Erythroblast (primary cell): ENCODE measurements around the gene TEX2.
"Not testable (repeated sequence)": the region's sequence is repeated elsewhere in the genome, so short reads cannot be mapped to it uniquely, and the experiment has no call there.

ENCODE experiments used
- DNase-seq, 2 experiments: peaks; one replicate each; lab custom pipeline; 2025; lab: John Stamatoyannopoulos, UW
- GATA1 ChIP-seq: IDR thresholded peaks from 2 replicates; pipeline ENCODE4 v1.6.1; 2011; ENCODE audit warnings: low read depth, mild to moderate bottlenecking, control low read depth, low read length, moderate library complexity
- POLR2A ChIP-seq: IDR thresholded peaks from 2 replicates; pipeline ENCODE4 v1.6.1; 2011; ENCODE audit warnings: mild to moderate bottlenecking, low read length

TEX2 gene

DNA sequence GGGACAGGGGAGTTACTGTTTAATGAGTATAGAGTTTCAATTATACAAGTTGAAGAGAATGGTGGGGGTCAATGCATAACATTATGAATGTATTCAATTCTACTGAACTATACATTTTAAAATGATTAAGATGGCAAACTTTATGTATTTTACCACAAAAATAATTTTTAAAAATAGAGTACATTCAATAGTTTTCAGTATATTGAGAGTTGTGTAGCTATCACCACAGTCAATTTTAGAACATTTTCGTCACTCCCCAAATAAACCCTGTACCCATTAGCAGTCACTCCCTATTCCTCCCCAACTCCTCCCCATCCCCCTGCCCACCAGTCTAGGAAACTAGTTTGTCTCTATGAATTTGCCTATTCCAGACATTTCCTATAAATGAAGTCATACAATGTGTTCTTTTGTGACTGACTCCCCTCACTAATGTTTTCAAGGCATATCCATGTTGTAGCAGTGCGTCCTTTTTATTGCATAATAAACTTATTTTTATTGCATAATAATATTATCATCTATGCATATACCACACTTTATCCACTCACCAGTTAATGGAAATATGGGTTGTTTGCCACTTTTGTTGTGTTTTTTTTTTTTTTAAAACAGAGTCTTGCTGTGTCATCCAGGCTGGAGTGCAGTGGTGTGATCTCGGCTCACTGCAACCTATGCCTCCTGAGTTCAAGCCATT is 80.6 kb downstream of the TEX2 start:
- no peak for DNase-seq
- no peak for TF ChIP-seq POLR2A
- TF ChIP-seq GATA1, result no peak

DNA sequence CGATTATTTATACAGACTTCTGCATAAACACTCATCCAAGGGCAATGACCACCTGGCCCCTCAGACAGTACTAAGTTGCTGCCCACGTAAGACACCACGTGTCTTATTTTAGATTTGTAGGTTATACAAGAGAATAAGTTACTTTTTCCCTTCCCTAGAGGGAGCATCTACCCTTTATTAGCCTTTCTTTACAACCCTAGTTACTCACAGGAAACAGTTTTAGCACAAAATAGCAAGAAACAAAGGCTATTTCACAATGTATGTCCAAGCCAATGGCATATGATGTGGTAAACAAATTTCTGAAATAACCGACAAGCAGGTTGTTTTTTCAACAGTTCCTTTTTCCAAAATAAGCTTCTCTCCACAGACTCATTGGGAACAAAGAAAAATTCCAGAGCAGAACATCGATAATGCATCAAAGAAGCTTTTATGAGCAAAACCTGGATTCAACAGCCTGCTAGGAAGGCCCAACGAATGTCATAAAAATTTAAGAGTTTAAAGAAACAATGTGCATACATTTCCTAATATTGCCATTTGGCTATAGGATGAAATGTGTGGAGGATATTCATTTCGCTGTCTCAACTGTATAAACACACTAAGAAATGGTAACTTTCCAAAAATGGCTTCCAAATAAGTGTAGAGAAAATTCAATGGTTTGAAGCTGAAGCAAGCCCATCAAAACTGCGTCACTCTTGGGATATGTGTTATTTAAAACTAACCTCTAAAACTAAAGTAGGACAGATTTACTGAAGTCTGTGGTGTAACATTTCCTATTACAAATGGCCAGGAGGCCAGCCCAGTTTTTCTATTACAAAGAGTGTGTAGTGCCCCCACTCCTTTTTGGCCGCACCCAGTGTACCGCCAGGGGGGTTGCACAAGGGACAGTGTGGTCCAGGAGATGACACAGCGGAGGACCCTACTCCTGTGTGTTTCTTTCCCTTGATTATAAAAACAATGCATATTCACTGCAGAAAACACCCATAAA is 82.7 kb downstream of the TEX2 start:
- no peak for DNase-seq
- TF ChIP-seq POLR2A (no peak), GATA1 (no peak)

DNA sequence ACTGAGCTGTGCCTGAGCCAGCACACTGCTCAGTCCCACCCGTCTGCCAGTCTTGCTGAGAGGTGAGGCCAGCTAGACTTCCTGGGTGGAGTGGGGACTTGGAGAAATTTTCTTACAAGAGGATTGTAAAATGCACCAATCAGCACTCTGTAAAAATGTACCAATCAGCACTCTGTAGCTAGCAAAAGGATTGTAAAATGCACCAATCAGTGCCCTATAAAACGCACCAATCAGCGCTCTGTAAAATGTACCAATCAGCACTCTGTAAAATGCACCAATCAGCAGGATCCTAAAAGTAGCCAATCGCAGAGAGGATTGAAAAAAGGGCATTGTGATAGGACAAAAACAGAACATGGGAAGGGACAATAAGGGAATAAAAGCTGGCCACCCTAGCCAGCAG is 84.0 kb downstream of the TEX2 start:
- DNase-seq, result not testable (repeated sequence)

DNA sequence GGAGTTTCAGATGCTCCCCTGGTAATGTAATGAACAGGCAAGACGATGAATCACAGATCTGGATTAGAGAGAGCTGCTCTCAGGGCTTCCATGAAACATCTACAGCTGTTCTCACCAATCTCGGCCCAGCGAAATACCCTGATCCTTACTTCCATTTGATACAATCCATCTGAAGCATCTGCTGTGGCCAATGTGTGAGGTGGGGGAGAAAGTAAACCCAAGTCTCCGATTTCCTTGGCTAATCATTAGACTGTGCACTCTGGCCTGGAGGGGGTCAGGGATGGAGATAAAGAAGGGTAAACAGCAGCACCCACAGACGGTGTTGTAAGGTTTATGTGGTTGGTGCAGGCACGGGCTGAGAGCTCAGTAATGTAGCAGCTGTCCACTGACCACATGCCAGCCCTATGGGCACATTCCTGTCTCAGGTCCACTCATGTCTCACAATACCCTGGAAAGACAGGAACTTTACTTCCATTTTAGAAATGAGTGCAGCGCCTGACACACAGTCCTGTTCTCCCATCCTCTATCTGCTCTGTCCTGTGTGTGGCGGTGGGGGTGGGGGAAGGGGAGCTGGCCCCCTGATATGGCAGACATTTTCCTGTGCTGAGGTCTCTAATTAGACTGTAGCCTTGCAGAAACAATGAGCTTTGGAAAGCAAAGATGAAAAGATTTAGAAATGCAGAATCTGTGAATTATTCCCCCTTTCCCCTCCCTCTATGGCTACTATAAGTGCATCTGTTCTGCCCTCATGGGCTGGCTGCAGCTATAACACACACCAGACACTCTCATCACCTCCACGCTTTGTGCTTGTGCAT is 84.8 kb downstream of the TEX2 start:
- no peak for TF ChIP-seq GATA1
- no peak for TF ChIP-seq POLR2A
- DNase-seq, result no peak

DNA sequence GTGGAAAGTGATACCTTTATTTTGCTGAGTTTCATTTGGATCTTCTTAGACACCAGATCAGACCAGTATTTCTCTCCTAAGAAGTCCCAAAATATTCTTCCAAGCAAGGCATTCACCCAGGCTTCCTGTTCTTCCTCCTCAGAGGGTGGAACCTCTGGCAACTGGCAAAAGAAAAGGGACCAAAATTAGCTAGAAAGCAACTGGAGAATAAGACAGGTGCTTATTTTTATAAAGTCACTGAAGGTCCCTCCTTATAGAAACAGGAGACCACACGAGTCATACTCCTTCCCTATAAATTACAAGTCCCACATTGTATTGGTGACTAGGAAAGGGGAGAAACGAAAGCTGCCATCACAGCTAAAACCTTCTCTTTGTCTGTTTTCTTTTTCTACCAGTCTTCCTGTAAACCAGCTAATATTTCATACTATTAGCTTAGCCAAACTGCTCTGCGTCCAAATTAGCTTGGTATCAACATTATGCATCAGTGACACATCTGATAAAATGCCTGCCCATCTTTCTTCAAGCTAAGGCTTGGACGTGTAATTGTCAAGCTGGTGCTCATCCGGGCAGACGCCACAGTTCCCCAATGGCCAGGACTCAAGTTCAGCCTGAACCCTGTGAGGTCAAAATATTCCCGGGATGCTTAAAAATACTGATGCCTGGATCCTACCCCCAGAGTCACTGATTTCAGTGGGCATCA is 85.6 kb downstream of the TEX2 start:
- no peak for DNase-seq
- TF ChIP-seq POLR2A, result no peak
- no peak for TF ChIP-seq GATA1

DNA sequence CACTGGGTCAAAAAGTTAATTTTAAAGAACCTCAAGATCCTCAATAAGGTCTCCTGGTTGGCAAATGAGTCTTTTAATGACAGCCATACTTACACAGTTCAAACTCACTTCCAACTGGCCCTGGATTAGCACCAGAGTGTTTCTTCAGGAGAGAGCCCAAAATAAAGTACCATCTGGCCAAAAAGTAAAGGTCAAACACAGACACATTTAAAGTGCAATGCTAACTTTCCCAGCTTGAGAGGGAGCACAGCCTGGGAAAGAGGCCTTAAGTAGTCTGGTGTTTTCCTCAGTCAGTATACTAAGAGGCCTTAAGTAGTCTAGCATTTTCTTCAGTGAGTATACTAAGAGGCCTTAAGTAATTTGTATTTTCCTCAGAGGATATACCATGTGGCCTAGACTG is 86.5 kb downstream of the TEX2 start:
- no peak for DNase-seq
- TF ChIP-seq GATA1, result no peak
- TF ChIP-seq POLR2A, result no peak

DNA sequence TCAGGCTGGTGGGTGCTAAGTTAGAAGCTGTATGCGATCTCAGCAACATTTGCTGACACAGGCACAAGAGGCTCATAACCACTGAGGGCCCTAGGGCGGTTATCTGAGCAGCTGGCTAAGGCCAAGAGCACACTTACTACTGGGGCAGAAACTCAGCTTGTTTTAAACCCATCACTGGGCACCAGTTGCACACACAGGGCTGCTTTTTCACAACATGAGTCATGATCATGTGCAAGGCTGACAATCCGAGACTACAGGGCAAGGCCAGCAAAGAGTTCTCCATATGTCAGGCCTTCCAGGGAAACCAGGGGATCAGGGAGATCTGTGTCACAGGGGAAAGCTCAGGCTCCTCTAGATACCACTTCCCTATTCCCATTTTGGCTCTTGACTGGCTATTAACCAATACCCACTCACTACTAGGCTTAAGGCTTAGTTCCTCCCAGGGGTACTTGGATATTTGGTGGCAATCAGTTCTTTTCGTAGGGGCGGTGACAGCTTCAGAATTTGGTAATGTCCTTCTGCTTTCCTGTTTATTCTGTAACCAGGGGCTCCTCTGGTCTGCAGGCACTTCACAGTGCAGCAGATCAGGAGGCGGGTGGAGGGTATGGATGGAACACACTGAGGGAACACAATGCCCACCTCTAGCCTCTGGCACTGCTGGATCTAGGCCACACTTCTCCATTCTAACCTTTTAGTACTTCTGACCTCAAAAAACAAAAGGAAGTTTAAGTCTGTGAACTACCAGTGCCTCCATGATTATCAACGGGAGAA is 88.2 kb downstream of the TEX2 start:
- no peak for TF ChIP-seq GATA1
- TF ChIP-seq POLR2A, result no peak
- DNase-seq, result no peak

DNA sequence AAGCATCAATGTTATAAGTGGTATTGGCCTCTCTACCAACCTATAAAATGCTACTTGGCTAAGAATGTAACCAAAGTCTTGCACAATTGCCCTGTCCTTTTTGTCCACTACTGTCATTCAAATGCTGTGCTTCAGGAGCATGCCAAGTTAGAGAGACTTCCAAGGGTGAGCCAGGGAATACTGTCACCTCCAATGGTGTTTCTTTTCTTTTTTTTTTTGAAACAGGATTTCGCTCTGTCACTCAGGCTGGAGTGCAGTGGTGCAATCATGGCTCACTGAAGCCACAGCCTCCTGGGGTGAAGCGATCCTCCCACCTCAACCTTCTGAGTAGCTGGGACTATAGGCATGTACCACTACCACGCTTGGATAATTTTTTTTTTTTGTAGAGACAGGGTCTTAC is 89.4 kb downstream of the TEX2 start:
- no peak for TF ChIP-seq POLR2A
- TF ChIP-seq GATA1, result no peak
- no peak for DNase-seq

DNA sequence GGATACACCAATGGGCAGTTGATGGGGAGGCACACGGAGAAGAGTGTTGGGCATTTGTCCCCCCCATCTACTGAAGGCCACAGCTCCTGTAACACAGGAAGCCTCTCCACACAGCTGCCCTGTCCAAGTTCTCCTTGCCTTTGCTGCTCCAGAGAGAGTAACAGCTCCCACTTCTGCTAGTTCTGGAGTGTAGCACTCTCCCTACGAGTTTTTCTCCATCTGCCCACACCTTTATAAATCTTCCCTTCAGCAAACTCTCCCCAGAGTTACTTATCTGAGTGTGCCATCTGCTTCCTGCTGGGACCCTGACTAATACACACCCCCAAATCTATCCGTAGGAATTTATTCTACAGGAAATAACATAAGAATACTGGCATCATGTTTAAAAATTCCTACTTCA is 90.5 kb downstream of the TEX2 start:
- TF ChIP-seq GATA1, result no peak
- no peak for TF ChIP-seq POLR2A
- no peak for DNase-seq

DNA sequence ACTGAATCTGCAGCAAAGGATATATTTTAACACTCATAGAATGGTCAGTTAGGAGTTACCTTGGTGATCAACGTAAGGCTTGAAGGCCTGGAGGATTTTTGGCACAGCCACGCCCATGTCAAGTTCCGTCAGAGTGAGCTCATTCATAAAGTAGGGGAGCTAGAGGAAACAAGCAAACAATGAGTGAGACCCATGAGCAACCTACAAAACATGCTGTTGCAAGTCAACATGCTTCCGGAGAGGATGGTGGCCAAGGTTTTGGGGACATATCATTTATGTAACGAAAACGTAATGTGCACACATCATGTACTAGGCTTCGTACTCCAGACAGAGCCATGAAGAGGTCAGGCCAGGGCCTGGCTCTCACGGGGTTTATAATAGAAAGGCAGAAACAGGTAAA is 92.0 kb downstream of the TEX2 start:
- DNase-seq, result no peak
- TF ChIP-seq POLR2A, result no peak
- no peak for TF ChIP-seq GATA1

DNA sequence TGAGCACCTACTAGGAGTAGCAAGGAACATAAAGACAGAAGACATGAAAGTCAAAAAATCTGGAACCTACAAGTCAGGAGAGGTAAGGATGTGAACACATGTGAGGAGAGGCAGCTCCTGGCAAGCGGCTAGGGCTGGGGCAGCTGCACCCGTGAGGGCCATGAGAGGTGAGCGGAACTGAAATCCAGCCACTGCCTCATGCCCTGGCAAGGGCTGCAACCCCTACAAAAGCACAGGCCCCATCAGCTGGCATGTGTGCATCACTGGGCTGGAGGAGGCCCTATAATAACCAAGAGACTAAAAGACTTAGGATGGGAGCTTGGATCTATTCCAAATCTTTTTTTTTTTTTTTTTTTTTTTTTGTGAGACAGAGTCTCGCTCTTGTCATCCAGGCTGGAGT is 92.8 kb downstream of the TEX2 start:
- no peak for TF ChIP-seq GATA1
- no peak for TF ChIP-seq POLR2A
- no peak for DNase-seq

DNA sequence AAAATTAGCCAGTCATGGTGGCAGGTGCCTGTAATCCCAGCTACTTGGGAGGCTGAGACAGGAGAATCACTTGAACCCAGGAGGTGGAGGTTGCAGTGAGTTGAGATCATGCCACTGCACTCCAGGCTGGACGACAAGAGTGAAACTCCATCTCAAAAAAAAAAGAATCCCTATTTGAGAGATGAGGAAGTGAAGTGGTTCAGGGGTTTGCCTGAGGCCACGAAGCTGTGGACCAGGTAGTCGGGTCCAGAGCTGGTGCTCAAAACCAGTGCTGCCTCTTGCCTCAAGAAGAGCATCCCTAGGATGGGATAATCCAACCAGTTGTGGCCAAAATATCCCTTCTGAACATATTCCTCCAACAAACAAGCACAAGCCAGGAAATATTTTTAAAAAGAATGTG is 95.4 kb downstream of the TEX2 start:
- DNase-seq, result not testable (repeated sequence)

DNA sequence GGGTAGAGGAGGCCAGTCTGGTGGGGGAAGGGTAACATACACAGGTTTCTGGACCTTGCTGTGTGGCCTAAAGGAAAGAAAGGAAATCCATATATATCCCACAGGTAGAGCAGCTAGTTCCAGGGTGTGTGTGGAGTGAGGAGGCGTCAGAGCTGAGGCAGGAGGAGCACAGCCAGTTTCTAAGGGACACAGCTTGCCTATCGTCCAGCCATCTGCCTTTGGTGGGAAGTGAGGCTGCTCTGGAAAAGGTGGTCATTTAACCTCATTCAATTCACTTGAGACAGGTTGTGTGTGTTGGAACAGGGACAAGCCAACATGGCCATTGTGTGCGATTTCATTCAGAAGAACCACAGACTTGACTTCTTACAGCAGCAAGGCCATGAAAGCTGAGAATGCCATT is 96.2 kb downstream of the TEX2 start:
- TF ChIP-seq POLR2A, result no peak
- no peak for TF ChIP-seq GATA1
- DNase-seq, result no peak
